AG08395 (cell line): ENCODE measurements around the gene CLCNKA.

Source experiments
- DNase-seq: peaks from one replicate; pipeline ENCODE4 v3.0.0; 2012; ENCODE audit warnings: mixed read lengths, low spot score

CLCNKA gene

DNA sequence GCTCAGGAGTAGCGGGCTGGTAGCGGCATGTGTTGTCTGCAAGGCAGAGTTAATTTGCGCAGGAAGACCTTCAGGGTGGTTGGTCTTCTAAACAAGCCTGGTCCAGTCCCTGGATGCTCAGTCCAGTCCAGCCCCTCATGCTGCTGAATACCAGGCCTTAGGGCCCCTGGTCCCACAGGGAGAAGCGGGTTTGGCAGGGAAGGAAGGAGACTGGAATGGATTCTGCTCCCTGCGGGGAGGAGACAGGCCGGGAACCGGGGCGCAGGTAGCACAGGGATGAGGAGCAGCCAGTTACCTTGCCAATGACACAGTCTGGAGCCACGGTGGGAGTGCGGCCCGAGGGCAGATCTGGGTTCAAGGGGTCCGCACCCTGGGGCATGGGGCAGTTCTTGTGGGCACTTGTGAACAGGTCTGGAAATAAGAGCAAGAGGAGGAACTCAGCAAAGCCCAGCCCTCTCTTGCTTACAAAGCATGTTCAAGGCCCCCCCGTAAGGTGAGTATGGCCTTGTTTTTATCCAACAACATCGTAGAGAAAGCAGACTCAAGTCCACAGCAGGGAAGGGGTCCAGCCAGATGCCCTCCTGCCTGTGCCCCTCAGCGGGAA is 41.5 kb downstream of the CLCNKA start:
- no peak for DNase-seq

DNA sequence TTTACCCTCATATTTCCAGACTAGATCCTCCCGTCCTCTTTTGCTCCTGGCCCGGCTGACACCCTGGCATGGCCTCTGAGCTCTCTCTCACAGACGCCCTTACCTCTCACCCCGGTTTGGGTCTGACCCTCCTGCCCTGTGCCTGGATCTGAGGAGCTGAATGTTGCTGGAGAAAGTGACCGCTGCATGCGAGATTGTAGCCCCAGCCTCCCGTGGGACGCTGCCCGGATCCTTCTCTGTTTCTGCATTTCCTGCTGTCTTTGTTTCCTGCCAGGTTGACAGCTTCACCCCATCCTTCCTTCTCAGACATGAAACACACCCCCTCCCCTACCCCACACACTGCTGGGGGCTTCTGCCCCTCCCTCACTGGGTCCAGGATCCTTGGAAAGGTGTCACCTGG is 42.1 kb downstream of the CLCNKA start:
- no peak for DNase-seq

- DNase-seq, result no peak
These were observed 42.9 kb downstream of the CLCNKA start for GRCh38 chr1:16064536-16065268.

GRCh38 chr1:16065269-16065576 is 43.4 kb downstream of the CLCNKA start:
- DNase-seq, result no peak

DNA sequence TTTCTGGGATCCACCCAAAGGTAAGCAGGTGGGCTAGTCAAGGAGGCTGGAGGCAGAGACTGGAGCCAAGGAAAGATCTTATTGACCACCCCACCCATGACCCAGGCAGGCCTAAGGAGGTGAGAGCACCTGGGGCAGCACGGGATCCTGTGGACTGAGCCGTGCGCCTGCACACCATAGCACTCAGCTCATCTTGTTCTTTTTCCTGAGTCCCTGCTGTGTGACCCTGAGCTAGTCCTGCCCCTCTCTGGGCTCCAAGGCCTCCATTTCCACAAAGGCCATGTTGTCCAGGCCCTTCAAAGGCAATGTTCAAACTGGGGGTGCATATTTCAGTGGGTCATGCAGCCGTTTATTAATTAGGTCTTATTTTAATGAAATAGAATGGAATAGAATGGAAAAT is 44.4 kb downstream of the CLCNKA start:
- DNase-seq, result no peak

DNA sequence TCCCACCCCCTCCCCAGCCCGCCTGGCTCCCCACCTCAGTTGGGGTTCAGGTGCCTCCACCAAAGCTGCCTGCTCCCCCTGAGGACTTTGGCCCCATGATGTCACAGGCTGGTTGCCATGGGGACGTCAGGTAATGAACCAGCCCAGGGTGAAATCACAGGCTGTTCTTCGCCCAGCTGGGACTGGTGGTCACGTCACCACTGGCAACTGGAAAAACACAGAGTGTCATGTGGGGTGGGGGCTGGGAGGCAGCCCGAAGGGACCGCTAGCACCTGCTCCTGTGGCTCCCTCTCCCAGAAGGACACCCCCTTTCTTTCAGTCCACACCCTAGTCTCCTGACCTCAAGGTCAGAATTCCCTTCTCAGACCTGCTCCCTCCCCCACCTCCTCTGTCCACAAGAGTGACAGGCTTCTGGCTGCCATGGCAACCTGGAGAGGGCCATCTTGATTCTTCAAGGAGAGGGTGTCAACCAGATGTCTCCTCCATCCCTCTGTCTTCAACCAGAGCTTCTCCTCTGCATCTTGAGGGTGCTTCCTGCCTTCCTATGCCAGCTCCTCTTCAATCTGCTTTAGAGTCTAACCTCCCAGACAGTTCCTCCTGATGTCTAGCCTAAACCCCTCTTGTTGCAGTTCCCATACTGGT is 45.4 kb downstream of the CLCNKA start:
- no peak for DNase-seq

DNA sequence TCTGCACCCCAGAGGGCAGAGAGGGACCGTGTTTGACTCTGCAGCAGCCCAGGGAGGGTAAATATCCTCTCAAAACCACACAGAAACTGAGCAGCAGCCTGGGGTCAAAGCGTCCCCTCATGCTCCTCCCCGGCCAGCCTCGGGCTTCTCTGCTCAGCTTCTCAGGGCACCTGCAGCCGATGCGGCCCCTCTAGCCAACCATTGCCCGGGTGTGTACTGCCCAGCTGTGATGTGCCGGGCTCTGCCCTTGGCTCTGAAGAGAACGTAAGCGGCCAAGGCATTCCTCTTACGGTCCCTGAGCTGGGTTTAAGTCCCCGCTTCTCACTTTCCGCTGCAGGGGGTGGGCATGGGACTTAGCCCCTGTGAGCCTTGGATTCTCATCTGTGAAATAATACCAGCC is 46.1 kb downstream of the CLCNKA start:
- DNase-seq, result no peak

- DNase-seq, result peak; percentile 71
These were observed 46.8 kb downstream of the CLCNKA start for GRCh38 chr1:16068356-16069270.

GRCh38 chr1:16070640-16071355 is 49.0 kb downstream of the CLCNKA start:
- DNase-seq, result no peak

GRCh38 chr1:16071614-16072013 is 49.8 kb downstream of the CLCNKA start:
- DNase-seq, result no peak

DNA sequence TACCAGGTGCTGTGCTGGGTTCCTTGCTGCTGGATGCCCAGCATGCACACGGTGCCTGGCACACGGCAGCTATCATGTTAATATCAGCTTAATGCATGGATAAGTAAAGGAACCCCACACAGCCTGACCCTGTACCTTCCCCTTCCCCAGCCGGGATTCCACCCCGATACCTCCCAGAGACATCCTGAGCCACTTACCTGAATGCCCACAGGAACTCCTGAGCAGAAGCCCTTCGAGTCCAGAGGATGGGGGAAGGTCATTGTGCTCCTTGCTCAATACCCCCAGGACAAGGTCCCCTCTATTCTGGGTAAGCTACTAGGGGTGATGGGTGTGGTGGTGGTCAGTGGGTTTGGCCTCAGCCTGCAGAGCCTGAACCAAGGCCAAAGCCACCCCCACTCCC is 50.3 kb downstream of the CLCNKA start:
- no peak for DNase-seq

GRCh38 chr1:16072616-16073484 is 51.0 kb downstream of the CLCNKA start:
- no peak for DNase-seq

- DNase-seq, result peak; percentile 76
These were observed 51.8 kb downstream of the CLCNKA start, which contains the start of gene FAM131C for GRCh38 chr1:16073490-16074119. TSS of gene FAM131C (minus strand) at chr1:16073651. CDS start at chr1:16073442, 209 bp downstream.

DNA sequence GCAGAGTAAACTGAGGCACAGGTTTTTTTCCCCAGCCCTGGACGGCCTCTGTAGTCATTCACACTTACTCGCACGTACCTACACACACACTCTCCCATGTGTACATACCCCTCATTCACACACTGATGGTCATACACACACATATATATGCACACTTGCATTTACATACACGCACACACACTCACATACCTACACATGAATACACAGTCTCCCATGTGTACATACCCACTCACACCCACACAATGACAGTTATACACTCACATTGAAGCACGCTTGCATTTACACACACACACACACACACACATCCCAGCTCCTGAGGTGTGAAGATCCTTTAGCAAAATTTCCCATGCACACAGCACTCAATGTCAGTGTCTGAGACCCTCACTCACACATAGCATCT is 52.4 kb downstream of the CLCNKA start:
- DNase-seq, result no peak

- DNase-seq, result peak; percentile 46
These were observed 53.6 kb downstream of the CLCNKA start for GRCh38 chr1:16075337-16076030.

DNA sequence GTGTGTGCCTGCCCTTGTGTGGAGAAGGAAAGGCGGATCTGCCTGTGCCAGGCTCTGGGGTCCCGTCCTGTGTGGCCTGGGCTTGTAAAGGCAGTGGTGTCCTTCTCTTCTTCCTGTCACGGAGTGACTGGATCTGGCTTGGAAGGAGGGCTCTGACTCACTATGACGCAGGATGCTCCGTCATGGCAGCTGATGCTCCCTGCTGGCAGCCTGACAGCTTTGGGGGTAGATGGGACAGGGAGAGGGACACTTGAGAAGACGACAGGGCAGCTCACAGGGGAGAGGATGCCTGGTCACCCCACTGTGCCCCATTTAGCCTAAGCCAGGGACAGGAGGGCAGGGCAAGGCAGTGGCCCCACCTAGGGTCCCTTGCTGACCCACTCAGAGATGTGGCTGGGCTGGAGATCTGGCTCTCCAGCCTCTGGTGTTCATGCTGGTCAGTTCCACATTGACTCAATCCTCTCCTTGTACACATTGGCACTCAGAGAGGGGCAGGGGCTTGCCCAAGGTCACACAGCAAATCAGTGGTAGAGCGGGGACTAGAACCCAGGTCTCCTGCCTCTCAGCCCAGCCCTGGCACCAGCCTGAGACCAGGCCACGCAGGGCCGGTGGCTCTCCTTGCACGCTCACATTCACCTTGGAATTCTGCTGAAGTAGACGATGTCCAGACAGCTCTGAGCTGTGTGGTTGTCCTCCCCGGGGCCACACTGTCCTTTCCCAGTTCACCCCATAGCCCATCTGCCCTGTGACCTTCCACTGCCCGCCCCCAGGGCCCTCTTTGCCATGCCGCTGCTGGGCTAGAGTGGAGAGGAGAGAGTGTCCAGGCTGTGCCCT is 54.4 kb downstream of the CLCNKA start:
- peak; percentile 94 for DNase-seq

DNA sequence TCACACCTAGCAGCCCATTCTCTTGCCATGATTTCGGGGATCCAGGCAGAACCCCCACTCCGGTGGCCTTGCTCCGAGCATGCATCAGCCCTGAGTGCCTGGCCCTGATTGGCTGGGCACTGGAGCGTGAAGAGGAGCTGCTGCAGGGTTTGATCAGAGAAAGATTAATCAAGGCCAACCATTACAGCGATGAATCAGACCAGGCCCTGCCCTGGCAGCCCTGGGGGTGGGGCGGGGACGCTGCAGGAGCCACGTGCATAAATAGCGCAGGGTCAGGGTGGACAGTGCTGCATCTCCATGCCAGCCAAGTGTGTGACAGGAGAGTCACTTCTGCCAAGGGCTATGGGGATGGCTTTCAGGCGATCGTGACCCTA is 55.0 kb downstream of the CLCNKA start:
- no peak for DNase-seq

- DNase-seq, result no peak
These were observed 55.8 kb downstream of the CLCNKA start for GRCh38 chr1:16077406-16078245.
